ENCODE data around the gene PEX16. TPM values are rescaled to one million over a fixed set of nuclear protein-coding genes. Genes with fewer than 3 reads are reported as not detected.
A peak's percentile ranks its signal among the peaks of the same experiment; 100 is the strongest.
"Not testable (repeated sequence)": the region's sequence is repeated elsewhere in the genome, so short reads cannot be mapped to it uniquely, and the experiment has no call there.

PEX16 gene
- total RNA-seq, 1 experiment from 2014 or later = 39.9 TPM

GRCh38 chr11:45917286-45917622 lies 423 bp downstream of the PEX16 start:
- Histone ChIP-seq H3K36me3 (replicated peaks; ENCODE audit: control insufficient read depth, insufficient read depth, low read length) (peaks cover 4% of the 10 kb centered on the region), H3K4me3 (ENCODE audit: insufficient read depth, low read depth, low read length) (peak overlapping the region; percentile 91), H3K27me3 (ENCODE audit: control insufficient read depth, insufficient read depth, low read length) (peaks cover 7% of the 10 kb centered on the region; the same call in 1 of the 2 replicates)
- peak; percentile 80 for DNase-seq

- DNase-seq = no peak
- Histone ChIP-seq H3K4me3 (ENCODE audit: insufficient read depth, low read depth, low read length) (no peak overlapping the region), H3K36me3 (replicated peaks; ENCODE audit: control insufficient read depth, insufficient read depth, low read length) (peaks cover 5% of the 10 kb centered on the region), H3K27me3 (ENCODE audit: control insufficient read depth, insufficient read depth, low read length) (no peaks in the 10 kb centered on the region)
Measured at GRCh38 chr11:45915446-45915845, 2.2 kb downstream of the PEX16 start.

GRCh38 chr11:45913942-45914635 lies 3.6 kb downstream of the PEX16 start:
- H3K27me3 ChIP-seq (ENCODE audit: control insufficient read depth, insufficient read depth, low read length) = no peaks in the 10 kb centered on the region
- no peak for DNase-seq
- H3K36me3 ChIP-seq (replicated peaks; ENCODE audit: control insufficient read depth, insufficient read depth, low read length) = peaks cover 5% of the 10 kb centered on the region
- H3K4me3 ChIP-seq (ENCODE audit: insufficient read depth, low read depth, low read length) = no peak overlapping the region

- H3K27me3 ChIP-seq (ENCODE audit: control insufficient read depth, insufficient read depth, low read length) = no peaks in the 10 kb centered on the region
- no peak overlapping the region for H3K4me3 ChIP-seq (ENCODE audit: insufficient read depth, low read depth, low read length)
- DNase-seq = no peak
- peaks cover 5% of the 10 kb centered on the region for H3K36me3 ChIP-seq (replicated peaks; ENCODE audit: control insufficient read depth, insufficient read depth, low read length)
Measured at GRCh38 chr11:45913514-45913913, 4.2 kb downstream of the PEX16 start.

GRCh38 chr11:45910623-45911022 lies 7.1 kb downstream of the PEX16 start:
- H3K27me3 ChIP-seq (ENCODE audit: control insufficient read depth, insufficient read depth, low read length) = no peaks in the 10 kb centered on the region
- peaks cover 4% of the 10 kb centered on the region for H3K36me3 ChIP-seq (replicated peaks; ENCODE audit: control insufficient read depth, insufficient read depth, low read length)
- no peak for DNase-seq

GRCh38 chr11:45909594-45910475 lies 7.8 kb downstream of the PEX16 start:
- Histone ChIP-seq H3K27me3 (ENCODE audit: control insufficient read depth, insufficient read depth, low read length) (no peaks in the 10 kb centered on the region), H3K4me3 (ENCODE audit: insufficient read depth, low read depth, low read length) (no peak overlapping the region), H3K36me3 (replicated peaks; ENCODE audit: control insufficient read depth, insufficient read depth, low read length) (peaks cover 4% of the 10 kb centered on the region)
- DNase-seq = no peak

More at GRCh38 chr11:45910623-45911022, 7.1 kb downstream of the PEX16 start:
- no peak overlapping the region for H3K4me3 ChIP-seq (ENCODE audit: insufficient read depth, low read depth, low read length)

- H3K27me3 ChIP-seq (ENCODE audit: control insufficient read depth, insufficient read depth, low read length) = no peaks in the 10 kb centered on the region
- DNase-seq = no peak
- no peak overlapping the region for H3K4me3 ChIP-seq (ENCODE audit: insufficient read depth, low read depth, low read length)
- peaks cover 10% of the 10 kb centered on the region for H3K36me3 ChIP-seq (replicated peaks; ENCODE audit: control insufficient read depth, insufficient read depth, low read length)
Measured at GRCh38 chr11:45907911-45908370, 9.7 kb downstream of the PEX16 start.

- H3K36me3 ChIP-seq (replicated peaks; ENCODE audit: control insufficient read depth, insufficient read depth, low read length) = peaks cover 10% of the 10 kb centered on the region
- no peak within 1 kb of the TSS for H3K4me3 ChIP-seq (ENCODE audit: insufficient read depth, low read depth, low read length)
- DNase-seq = peak; percentile 66
- no peaks in the 10 kb centered on the region for H3K27me3 ChIP-seq (ENCODE audit: control insufficient read depth, insufficient read depth, low read length)
Measured at GRCh38 chr11:45906965-45907611, 10.6 kb downstream of the PEX16 start, which contains the start of gene FREY1. Gene FREY1, minus strand, starts transcription at chr11:45907271. Its CDS starts 26 bp downstream, at chr11:45907245.

- Histone ChIP-seq H3K4me3 (ENCODE audit: insufficient read depth, low read depth, low read length) (no peak overlapping the region), H3K36me3 (replicated peaks; ENCODE audit: control insufficient read depth, insufficient read depth, low read length) (peaks cover 9% of the 10 kb centered on the region)
- DNase-seq = no peak
Measured at GRCh38 chr11:45906096-45906682, 11.5 kb downstream of the PEX16 start.

GRCh38 chr11:45905576-45905975 lies 12.1 kb downstream of the PEX16 start:
- H3K4me3 ChIP-seq (ENCODE audit: insufficient read depth, low read depth, low read length) = not testable (repeated sequence)

More at GRCh38 chr11:45906096-45906682, 11.5 kb downstream of the PEX16 start:
- H3K27me3 ChIP-seq (ENCODE audit: control insufficient read depth, insufficient read depth, low read length) = no peaks in the 10 kb centered on the region; the same call in 1 of the 2 replicates

GRCh38 chr11:45905095-45905494 lies 12.6 kb downstream of the PEX16 start:
- Histone ChIP-seq H3K27me3 (ENCODE audit: control insufficient read depth, insufficient read depth, low read length) (peaks cover 6% of the 10 kb centered on the region), H3K36me3 (replicated peaks; ENCODE audit: control insufficient read depth, insufficient read depth, low read length) (peaks cover 9% of the 10 kb centered on the region)
- no peak for DNase-seq

More at GRCh38 chr11:45905576-45905975, 12.1 kb downstream of the PEX16 start:
- not testable (repeated sequence) for H3K27me3 ChIP-seq (ENCODE audit: control insufficient read depth, insufficient read depth, low read length); H3K36me3 ChIP-seq (replicated peaks; ENCODE audit: control insufficient read depth, insufficient read depth, low read length); DNase-seq

GRCh38 chr11:45904309-45904915 lies 13.3 kb downstream of the PEX16 start:
- no peak for DNase-seq
- peaks cover 9% of the 10 kb centered on the region for H3K36me3 ChIP-seq (replicated peaks; ENCODE audit: control insufficient read depth, insufficient read depth, low read length)

More at GRCh38 chr11:45905095-45905494, 12.6 kb downstream of the PEX16 start:
- no peak overlapping the region for H3K4me3 ChIP-seq (ENCODE audit: insufficient read depth, low read depth, low read length)

GRCh38 chr11:45902452-45903380 lies 15.0 kb downstream of the PEX16 start:
- Histone ChIP-seq H3K27me3 (ENCODE audit: control insufficient read depth, insufficient read depth, low read length) (peaks cover 6% of the 10 kb centered on the region), H3K36me3 (replicated peaks; ENCODE audit: control insufficient read depth, insufficient read depth, low read length) (peaks cover 9% of the 10 kb centered on the region), H3K4me3 (ENCODE audit: insufficient read depth, low read depth, low read length) (no peak overlapping the region)
- DNase-seq = peak; percentile 55

More at GRCh38 chr11:45904309-45904915, 13.3 kb downstream of the PEX16 start:
- Histone ChIP-seq H3K4me3 (ENCODE audit: insufficient read depth, low read depth, low read length) (no peak overlapping the region), H3K27me3 (ENCODE audit: control insufficient read depth, insufficient read depth, low read length) (peaks cover 6% of the 10 kb centered on the region)
